Measurements from ENCODE around the gene CTBP2. TPM values are rescaled to one million over a fixed set of nuclear protein-coding genes. Genes with fewer than 3 reads are reported as not detected.

The CTBP2 gene
- total RNA-seq, 4 donors from 2014 or later: 92.4 to 136 (median 125) TPM

DNA sequence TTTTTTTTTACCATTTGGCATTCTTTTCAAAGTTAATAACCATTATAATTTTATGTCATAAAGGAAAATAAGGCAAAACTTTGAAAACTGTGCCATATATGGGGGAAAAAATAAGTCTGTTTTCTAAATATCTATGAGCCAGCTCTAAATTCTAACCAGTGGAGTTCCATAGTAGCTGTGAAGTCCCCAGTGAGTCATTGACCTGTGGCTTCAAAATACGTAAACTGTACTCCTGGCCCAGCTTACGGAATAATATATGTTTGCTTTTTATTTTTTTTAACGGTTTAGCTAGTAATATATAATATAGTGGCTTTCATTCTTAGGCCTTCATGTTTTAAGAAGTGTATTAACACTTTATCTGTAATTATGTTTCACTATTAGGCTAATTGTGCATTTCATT is 197.9 kb downstream of the CTBP2 start:
- peaks cover 1 to 6% of the 10 kb centered on the region in 2 donors for H3K4me1 ChIP-seq
- H3K27ac ChIP-seq: no peak overlapping the region
- DNase-seq: no peak
- no peak overlapping the region for H3K4me3 ChIP-seq (replicated peaks in 1 of 3)
- H3K36me3 ChIP-seq: no peaks in the 10 kb centered on the region
- TF ChIP-seq, protein P1, sequence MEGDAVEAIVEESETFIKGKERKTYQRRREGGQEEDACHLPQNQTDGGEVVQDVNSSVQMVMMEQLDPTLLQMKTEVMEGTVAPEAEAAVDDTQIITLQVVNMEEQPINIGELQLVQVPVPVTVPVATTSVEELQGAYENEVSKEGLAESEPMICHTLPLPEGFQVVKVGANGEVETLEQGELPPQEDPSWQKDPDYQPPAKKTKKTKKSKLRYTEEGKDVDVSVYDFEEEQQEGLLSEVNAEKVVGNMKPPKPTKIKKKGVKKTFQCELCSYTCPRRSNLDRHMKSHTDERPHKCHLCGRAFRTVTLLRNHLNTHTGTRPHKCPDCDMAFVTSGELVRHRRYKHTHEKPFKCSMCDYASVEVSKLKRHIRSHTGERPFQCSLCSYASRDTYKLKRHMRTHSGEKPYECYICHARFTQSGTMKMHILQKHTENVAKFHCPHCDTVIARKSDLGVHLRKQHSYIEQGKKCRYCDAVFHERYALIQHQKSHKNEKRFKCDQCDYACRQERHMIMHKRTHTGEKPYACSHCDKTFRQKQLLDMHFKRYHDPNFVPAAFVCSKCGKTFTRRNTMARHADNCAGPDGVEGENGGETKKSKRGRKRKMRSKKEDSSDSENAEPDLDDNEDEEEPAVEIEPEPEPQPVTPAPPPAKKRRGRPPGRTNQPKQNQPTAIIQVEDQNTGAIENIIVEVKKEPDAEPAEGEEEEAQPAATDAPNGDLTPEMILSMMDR (IDR thresholded peaks at IDR 0.05): no peak
- no peak for TF ChIP-seq POLR2A (IDR thresholded peaks at IDR 0.05)
- no peaks in the 10 kb centered on the region for H3K9me3 ChIP-seq
- H3K27me3 ChIP-seq: no peaks in the 10 kb centered on the region
- 94 to 95% methylated on average over 3 of the region's 3 CpGs for WGBS, 2 donors
- intact Hi-C loops (cut with DNase I): no loop called here

DNA sequence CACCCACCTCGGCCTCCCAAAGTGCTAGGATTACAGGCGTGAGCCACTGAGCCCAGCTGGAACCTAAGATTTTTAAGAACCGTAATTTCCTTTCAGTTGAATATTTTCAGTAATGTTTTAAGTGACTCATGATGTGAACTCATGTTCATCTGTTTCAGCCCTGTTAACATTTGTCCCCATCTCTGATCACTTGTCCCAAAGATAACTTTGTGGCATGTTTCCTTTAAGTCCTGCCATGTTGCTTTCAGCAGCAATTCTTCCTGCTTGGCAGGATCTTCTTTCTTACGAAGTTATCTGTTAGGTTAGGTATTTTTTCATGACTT is 199.2 kb downstream of the CTBP2 start:
- TF ChIP-seq, protein P1 (IDR thresholded peaks at IDR 0.05): no peak
- TF ChIP-seq POLR2A (IDR thresholded peaks at IDR 0.05): no peak
- no peak overlapping the region for H3K4me3 ChIP-seq (replicated peaks in 1 of 3)
- peaks cover 0 to 4% of the 10 kb centered on the region in 2 donors for H3K4me1 ChIP-seq
- no peaks in the 10 kb centered on the region for H3K36me3 ChIP-seq
- H3K27me3 ChIP-seq: no peaks in the 10 kb centered on the region
- intact Hi-C loops (cut with DNase I): no loop called here
- H3K9me3 ChIP-seq: no peaks in the 10 kb centered on the region
- 86 to 92% methylated on average over 4 of the region's 4 CpGs for WGBS, 2 donors
- no peak for DNase-seq
- no peak overlapping the region for H3K27ac ChIP-seq

DNA sequence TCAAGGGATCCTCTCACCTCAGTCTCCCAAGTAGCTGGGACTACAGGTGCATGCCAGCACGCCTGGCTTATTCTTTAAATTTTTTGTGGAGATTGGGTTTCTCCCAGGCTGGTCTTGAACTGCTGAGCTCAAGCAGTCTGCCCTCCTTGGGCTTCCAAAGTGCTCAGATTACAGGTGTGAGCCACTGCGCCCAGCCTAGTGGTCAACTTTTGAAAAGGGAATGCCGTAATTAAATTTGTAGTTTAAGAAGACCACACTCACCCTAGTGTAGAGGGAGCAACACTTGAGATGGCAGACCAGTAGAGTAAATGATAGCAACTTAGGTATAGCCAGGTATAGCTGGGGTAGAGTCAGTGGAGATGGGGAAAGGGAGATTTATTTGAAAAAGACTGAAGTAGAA is 200.8 kb downstream of the CTBP2 start:
- no peak overlapping the region for H3K4me3 ChIP-seq (replicated peaks in 1 of 3)
- H3K4me1 ChIP-seq: peaks cover 5 to 8% of the 10 kb centered on the region in 2 donors
- no peaks in the 10 kb centered on the region for H3K27me3 ChIP-seq
- H3K27ac ChIP-seq: no peak overlapping the region
- TF ChIP-seq, protein P1 (IDR thresholded peaks at IDR 0.05): no peak
- TF ChIP-seq POLR2A (IDR thresholded peaks at IDR 0.05): no peak
- intact Hi-C loops (cut with DNase I): no loop called here
- H3K36me3 ChIP-seq: no peaks in the 10 kb centered on the region
- H3K9me3 ChIP-seq: no peaks in the 10 kb centered on the region
- DNase-seq: no peak
- WGBS, 2 donors: 97 to 99% methylated on average over 3 of the region's 3 CpGs

DNA sequence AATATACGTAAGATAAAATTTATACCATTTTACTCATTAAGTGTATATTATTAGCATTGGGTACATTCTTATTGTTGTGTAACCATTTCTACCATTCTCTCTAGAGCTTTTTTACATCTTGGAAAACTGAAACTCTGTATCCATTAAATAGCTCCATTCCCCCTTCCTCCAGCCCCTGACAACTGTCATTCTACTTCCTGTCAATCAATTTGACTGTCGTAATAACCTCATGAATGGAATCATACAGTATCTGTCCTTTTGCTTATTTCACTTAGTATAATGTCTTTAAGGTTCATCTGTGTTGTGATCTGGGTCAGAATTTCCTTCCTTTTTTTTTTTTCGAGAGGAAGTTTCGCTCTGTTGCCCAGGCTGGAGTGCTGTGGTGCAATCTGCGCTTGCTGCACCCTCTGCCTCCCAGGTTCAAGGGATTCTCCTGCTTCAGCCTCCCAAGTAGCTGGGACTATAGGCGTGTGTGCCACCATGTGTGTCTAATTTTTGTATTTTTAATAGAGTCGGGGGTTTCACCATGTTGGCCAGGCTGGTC is 202.9 kb downstream of the CTBP2 start:
- no peaks in the 10 kb centered on the region for H3K27me3 ChIP-seq
- no peak overlapping the region for H3K27ac ChIP-seq
- DNase-seq: no peak
- no peak overlapping the region for H3K4me3 ChIP-seq (replicated peaks in 1 of 3)
- WGBS, 2 donors: 77 to 84% methylated on average over 7 of the region's 7 CpGs
- peaks cover 8 to 10% of the 10 kb centered on the region in 2 donors for H3K4me1 ChIP-seq
- intact Hi-C loops (cut with DNase I): no loop called here
- no peaks in the 10 kb centered on the region for H3K9me3 ChIP-seq
- TF ChIP-seq, protein P1 (IDR thresholded peaks at IDR 0.05): no peak
- no peak for TF ChIP-seq POLR2A (IDR thresholded peaks at IDR 0.05)
- H3K36me3 ChIP-seq: no peaks in the 10 kb centered on the region

DNA sequence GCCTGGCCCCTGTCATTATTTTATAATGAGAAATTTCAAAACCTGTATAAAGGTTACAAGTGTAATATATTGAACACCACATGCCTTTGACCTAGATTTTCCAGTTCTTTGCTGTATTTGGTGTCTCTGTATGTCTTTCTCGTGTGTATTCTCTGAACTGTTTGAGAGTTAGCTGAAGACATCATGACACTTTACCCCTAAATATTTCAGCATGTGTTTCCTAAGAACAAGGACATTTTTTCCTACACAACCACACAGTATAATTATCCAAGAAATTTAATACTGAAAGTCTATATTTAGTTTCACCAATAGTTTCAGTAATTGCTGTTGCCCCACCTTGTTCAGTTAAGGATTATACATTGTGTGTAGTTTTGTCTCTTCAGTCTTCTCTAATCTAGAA is 203.6 kb downstream of the CTBP2 start:
- H3K36me3 ChIP-seq: no peaks in the 10 kb centered on the region
- no peak for TF ChIP-seq POLR2A (IDR thresholded peaks at IDR 0.05)
- TF ChIP-seq, protein P1 (IDR thresholded peaks at IDR 0.05): no peak
- no peak for DNase-seq
- H3K27ac ChIP-seq: no peak overlapping the region
- H3K27me3 ChIP-seq: no peaks in the 10 kb centered on the region
- WGBS, 2 donors: 80 to 81% methylated on average over 1 of the region's 1 CpG
- no peak overlapping the region for H3K4me3 ChIP-seq (replicated peaks in 1 of 3)
- H3K9me3 ChIP-seq: no peaks in the 10 kb centered on the region
- H3K4me1 ChIP-seq: peaks cover 8 to 10% of the 10 kb centered on the region in 2 donors
- intact Hi-C loops (cut with DNase I): no loop called here

Data from thyroid gland (tissue), 4 donors.